ENCODE data around the gene TPPP2.

TPPP2 gene

DNA sequence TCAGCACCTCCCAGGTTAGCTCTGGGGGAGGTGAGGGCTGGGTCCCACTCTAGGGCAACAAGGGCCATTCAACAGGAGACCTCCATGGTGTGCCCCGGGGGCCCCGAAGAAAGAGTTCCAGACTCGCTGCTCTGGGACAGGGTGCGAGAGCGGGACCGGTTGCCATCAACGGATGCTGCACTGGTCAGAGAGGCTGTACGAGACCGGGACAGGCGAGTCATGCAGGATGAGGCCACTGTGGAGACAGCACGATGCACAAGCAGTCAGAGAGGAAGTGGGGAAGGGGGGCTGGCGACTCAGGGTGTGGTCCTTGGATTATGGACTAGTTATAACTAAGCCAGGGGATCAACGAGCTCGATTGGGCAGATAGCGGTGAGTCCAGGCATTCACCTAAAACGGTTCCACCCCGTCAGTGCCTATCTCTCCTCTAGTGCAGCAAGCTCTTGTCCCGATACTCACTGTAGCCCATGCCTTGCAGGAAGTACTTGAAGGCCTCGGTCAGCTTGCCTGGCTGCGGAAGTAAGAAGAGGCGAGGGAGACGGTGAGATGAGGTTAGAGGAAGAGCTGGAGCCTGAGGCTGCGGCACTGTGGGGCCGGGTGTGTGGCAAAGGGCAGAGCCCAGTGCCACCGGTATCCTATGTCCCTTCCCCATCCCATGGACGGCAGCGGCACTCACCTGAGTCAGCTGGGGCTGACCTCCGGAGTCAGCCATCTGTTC is 12.3 kb upstream of the TPPP2 start:
- no peak for DNase-seq

DNA sequence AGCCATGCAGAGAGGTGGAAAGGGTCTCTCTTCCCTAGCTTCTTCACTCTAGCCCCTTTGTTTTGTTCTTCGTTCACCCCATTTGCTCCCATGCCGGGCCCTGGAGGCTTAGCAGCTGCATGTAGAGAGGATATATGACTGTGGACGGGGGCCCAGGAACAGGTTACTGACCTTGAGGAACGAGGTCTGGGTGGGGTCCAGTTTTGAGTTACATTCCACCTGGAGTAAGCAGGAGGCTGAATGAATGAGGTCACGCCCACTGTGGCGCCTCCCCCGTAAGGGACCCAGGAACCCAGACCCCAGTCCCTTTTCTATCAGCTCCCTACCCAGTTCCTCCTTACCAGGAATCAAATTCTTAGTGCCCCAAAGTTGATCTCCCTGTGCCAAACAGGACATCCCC is 11.7 kb upstream of the TPPP2 start:
- no peak for DNase-seq

GRCh38 chr14:21018781-21019180 is 11.2 kb upstream of the TPPP2 start:
- DNase-seq, result no peak

GRCh38 chr14:21019366-21019765 is 10.7 kb upstream of the TPPP2 start:
- DNase-seq, result no peak

- DNase-seq, result no peak
Observed at GRCh38 chr14:21020977-21021545, 9.0 kb upstream of the TPPP2 start.

- DNase-seq, result no peak
Observed at GRCh38 chr14:21022686-21023085, 7.3 kb upstream of the TPPP2 start.

DNA sequence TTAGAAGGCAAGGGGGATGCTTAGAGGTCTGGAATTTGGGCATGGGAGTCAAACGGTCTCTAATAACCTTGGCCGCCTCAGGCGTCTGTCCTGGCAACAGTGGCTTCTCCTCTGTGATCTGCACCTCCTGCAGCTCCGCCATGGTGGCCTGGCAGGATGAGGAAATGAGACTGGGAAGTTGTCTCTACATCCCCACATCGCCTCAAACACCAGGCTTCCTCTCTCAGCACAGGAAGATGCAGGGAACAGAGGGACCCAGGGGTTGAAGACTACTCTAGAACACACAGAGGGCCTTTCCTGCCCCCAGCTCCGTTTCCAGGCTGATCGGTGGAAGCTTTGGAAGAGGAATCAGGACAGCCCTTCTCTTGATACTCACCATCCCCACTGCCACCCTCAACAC is 6.8 kb upstream of the TPPP2 start:
- DNase-seq, result no peak

DNA sequence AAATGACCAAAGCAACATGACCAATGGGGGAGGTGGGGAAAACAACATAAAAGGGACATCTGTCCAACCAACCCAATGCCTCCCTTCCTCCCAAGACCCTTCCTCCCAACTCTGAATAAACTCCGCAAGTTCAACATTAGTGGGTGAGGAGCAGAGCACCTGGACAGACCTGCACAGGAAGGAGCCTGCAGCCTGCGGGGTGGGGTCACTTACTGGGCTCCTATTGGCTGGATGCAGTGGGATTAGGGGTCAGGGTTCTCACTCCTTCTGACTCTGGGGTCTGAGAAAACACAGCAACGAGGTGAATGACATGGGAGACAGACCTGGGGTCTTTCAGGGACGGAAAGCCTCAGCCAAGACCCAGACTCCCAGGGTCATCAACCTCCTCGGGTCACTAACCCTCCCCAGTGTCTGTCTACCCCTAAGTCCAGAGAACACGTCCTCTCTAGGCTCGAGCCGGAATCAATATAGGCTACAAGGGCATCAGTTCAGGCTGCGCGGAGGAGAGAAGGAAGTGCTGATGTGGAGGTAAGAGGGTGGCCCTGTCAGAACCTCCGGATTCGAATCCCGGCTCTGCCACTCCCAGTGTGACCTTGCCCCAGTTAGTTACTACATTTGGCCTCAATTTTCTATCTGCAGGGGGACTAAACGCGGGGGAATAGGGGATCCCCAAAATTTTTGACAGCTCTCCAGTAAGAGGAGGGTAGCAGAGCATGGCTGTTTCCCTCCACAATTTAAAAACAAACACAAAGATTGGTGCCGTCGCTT is 6.0 kb upstream of the TPPP2 start:
- DNase-seq, result no peak

DNA sequence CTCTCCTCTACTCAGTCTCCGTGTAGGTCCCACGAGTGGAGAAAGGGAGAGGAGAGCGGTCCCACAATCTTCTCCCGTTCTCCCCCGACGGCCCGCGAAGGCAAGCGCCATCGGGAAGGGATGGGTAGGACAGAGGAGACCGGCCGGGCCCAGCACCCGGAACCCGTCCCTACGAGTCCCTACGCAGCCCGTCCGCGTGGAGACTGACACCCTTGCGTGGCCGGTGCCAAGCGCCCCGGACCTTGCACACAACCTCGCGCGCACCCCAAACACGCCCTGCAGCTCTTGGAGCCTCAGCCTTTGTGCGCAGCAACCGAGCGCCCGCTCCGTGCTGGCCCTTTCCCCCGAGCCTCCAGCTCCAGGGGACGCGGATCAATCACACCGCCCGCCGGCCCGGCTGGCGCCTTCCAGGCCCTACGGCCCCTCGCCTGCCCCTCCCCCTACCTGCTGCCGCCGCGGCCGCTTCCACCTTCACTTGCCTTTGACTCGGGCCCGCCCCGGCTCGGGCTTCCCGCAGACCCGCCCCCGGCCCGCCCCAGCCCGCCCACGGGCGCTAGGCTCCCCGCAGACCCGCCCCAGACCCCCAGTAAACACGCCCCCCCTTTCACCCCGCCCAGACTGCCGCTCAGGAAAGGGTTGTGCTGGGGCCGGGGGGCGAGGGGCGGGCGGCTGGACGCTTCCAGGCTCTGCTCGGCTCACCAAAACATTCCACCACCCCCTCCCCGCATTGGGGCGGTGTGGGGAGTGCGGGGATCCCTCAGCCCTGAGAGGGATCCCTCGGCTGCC is 5.2 kb upstream of the TPPP2 start, which contains the start of gene NDRG2:
TSS of gene NDRG2 (minus strand) at position 477 of the 786 bp plus-strand sequence. CDS start 1,746 bp downstream, outside the sequence.
- DNase-seq, result peak; percentile 38

DNA sequence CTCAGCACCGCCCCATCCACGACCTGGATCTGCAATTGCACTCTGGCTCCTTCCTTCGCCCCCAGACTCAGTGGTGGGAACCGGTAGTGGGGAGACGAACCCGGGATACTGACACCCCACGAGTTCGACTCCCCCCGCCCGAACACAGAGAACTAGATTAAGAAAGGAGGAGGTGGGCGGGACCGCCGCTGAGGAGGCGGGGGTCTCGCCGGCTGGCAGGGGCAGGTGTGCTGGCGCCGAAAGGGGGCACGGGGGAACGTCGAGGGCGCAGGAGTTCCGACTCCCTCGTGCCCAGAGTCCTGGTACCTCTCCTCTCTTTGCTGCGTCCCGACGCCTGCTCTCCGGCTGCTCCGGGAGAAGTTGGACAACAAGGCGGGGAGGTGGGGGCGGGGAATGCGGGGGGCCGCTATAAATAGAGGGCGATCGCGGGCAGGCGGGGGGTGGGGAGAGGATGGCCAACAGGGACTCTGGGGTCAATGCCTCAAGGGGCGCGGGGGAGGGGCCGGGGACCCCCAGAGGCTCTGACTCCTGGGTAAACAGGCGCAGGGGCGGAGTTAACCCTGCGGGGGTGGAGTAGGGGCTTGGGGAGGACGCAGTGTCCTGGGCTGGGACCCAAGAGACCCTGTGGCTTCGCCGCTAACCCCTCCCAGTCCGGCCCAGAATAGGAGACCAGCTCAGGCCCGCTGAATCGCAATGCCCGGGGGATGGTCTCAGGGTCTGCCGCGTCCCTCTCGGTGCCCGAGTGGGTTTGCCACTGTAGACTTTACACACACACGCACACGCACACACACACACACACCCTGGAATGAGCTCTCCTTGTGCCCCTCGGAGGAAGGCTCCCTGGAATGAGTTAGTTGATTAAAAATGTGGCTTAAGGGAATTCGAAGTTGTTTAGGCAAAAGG is 4.4 kb upstream of the TPPP2 start:
- no peak for DNase-seq

- DNase-seq, result no peak
Observed at GRCh38 chr14:21026274-21026987, 3.6 kb upstream of the TPPP2 start.

GRCh38 chr14:21026988-21027315 is 3.1 kb upstream of the TPPP2 start:
- DNase-seq, result no peak

- DNase-seq, result no peak
Observed at GRCh38 chr14:21030531-21030930, 514 bp downstream of the TPPP2 start.

DNA sequence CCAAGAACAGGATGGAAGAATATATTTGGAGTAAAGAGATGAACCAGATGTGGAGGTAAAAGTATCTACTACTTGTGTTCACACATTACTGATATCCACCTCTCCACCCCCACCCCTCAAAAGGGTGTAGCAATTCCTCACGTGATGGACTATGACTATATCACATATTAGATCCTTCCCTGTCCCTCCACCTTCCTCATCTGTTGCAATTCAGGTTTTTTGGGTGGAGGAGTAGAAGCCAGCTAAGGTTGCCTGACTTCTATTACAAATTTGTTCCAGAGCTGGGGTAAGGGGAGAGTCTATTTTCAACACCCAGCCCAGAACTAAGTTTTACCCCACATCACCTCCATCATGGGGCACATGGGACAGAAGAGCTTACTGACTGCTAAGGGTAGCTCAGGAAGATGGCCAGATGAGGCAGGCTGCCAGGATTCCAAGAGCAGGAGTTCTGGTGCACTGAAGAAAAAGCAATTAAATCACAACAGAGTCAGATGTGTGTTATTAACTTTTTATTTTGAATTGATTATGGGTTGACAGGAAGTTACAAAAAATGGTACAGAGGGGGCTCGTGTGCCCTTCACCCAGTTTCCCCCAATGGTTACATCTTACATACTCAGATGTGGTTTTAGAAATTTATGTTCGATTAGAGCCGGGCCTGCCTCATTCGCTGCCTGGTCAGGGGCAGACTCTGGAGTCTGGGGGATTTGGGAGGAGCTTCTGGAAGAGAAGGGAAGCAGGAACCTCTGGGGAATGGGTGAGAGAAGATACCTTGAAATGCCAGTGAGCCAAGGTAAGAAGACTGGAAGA is 2.5 kb downstream of the TPPP2 start:
- DNase-seq, result no peak

DNA sequence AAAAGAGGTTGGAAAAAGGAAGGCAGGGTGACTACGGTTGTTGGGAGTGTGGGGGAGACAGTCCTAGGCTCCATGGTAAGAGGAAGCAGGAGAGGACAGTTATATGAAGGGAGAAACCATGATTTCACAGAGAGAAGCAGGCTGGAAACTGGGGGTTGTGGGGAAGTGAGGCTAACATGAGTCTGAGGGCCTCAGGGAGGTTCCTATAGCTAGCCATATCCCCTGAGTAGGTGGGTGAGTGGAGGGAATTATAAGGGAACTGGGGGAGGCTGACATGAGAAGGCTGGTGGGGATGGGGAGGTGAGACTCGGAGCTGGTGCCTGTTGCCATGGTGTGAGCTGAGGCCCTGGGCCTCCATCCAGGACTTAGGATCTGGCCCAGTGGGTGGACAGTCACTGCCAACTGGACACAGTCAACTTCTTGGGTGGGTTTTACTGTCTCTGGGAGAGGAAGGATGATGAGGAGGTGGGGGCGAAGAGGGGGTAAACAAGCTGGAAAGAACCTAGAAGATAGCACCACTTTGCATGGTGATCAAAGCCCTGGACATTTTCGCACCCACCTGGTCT is 3.2 kb downstream of the TPPP2 start:
- no peak for DNase-seq

DNA sequence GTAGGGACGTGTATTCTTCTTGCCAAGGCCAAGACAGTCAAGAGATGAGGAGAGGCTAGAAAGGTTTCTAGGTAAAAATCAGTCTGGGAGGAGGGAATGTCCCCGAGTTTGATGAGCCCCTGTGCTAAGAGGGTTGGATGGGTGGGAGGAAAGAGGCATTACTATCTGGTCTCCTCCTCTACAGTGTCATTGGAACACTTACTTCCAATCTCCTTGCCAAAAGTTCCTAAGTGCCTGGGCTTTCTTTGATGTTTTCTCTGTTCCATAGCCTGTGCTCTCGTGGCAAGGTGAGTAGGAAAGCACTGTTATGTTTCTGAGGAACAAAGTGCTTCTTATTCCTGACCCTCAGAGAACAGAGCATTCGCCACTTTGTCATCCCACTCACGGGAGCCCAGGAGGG is 4.7 kb downstream of the TPPP2 start, which contains the start of gene RNASE13:
TSS of gene RNASE13 (minus strand) at position 101 of the 400 bp plus-strand sequence. CDS start 519 bp downstream, outside the sequence.
- no peak for DNase-seq

DNA sequence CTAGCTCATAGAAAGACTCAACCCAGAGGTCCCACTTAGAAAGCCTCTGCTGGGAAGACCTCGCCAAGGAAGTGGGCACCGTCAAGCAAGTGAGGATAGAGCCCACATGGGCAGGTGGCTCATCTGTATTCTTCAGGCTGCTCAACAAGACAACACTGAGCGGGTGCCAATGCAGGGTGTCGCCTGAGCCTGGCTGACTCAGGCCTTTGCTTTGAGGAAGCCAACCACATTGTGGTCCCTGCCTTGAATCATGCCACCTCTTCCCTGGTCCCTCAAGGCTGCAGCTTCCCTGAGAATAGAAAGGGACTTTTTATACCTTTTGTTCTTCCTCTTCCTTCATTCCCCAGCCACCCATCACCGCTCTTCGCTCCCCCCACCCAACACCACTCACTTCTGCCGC is 6.7 kb downstream of the TPPP2 start:
- DNase-seq, result no peak

GRCh38 chr14:21037156-21037555 is 7.1 kb downstream of the TPPP2 start:
- DNase-seq, result no peak

DNA sequence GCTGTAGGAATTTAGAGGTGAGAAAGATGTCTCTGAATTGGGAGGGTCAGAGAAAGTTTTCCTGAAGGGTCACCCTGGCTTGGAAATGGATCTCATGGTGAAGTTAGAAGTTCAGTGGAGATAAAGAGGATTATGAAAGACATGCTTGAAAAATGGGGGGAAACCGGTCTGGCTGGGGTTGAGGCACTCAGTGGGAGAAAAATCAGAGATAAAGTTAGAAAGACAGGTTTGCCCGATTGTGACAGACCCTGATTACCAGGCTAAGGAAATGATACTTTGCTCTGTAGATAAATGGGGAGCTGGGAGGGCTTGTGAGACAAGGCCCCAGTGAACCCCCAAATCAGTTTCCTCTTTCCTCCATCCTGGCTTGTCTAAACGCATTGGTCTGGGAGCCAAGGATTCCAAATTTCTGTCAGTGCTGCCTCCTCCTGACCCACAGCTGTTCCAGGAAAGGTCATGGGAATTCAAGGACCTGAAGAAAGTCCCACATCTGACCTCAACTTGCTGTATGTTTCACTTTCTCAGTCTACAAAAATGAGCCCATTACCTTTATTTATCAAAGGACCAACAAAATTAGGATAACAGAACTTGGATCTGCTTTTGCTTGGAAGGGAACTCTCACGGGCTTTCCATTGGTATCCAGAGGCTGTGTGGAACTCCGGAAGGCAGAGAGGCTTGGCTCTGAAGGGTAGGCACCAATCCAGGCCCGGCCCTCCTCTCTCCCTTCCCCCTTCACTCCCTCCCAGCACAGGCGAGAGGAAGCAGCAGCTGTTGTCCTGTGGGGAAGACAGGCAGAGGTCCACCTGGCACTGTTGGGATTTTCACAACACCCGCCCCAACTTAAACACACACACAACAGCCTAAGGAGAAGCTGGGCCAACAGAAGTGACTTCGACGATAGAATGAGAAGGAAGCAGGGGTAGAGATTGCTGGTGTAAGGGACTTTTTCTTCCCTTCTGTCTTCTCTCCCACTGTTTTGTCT is 8.7 kb downstream of the TPPP2 start:
- peak; percentile 35 for DNase-seq

Measured in COR-L47 (cell line).